Adrenal gland (tissue), 5 donors: ENCODE measurements around the gene SPOCK1.

Source experiments
- POLR2A ChIP-seq, 2 donors: fragments of 450-650 bp; IDR thresholded peaks; one replicate each; pipeline ENCODE4 v1.6.1; 2017; ENCODE audit warnings: antibody characterized with exemption in 2 of 2, mild to moderate bottlenecking in 2 of 2, moderate library complexity in 1 of 2
- TF ChIP-seq, protein P1 (sequence below), 6 experiments: fragments of 450-650 bp in 4 of 6; fragments of 200-600 bp in 2 of 6; sonication (generic) in 1 of 6; IDR thresholded peaks; 1 replicate in 5 of 6; 2 replicates in 1 of 6; pipeline versions ENCODE4 v1.5.1 to v1.8.0; 2016 to 2021; ENCODE audit warnings: antibody characterized with exemption in 6 of 6, mild to moderate bottlenecking in 2 of 6, moderate library complexity in 1 of 6
- donor health status: DM: no; HTN: no; CAD: no.

DNA sequence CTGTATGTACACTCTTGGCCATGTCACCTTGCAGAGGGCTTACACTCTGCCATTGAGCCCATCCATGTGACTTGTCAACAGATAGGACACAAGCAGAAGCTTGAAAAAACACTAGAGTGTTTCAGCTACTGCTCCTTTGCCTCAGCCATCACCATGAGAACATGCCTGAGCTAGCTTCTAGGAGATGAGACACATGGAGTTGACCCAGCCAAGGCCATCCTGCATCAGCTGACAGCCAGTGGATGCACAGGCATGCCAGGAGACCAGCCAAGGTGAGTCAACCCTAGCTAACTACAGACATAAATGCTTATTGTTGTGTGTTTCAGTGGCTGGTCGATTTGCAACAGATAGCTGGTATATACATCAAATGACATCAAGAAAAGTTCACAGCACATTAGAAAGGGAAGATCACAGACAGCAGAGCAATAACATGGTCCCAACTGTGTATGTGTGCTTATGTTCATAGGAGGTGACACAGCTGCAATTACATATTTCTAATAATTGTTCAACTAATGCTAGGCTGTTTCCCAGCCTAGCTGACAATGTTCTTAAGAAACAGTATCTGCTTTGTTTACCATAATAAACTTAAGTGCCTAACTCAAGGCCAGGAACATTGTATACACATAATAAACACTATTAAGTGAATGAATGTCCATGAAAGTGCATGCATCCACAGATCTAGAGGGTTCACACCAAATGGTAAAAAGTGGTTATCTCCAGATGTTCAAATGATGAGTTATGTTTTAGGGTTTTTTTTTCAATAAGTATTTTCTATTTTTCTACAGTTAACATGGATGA is 105.7 kb downstream of the SPOCK1 start:
- TF ChIP-seq, protein P1, sequence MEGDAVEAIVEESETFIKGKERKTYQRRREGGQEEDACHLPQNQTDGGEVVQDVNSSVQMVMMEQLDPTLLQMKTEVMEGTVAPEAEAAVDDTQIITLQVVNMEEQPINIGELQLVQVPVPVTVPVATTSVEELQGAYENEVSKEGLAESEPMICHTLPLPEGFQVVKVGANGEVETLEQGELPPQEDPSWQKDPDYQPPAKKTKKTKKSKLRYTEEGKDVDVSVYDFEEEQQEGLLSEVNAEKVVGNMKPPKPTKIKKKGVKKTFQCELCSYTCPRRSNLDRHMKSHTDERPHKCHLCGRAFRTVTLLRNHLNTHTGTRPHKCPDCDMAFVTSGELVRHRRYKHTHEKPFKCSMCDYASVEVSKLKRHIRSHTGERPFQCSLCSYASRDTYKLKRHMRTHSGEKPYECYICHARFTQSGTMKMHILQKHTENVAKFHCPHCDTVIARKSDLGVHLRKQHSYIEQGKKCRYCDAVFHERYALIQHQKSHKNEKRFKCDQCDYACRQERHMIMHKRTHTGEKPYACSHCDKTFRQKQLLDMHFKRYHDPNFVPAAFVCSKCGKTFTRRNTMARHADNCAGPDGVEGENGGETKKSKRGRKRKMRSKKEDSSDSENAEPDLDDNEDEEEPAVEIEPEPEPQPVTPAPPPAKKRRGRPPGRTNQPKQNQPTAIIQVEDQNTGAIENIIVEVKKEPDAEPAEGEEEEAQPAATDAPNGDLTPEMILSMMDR (IDR thresholded peaks at IDR 0.05) = no peak
- no peak for TF ChIP-seq POLR2A (IDR thresholded peaks at IDR 0.05)
